ENCODE data around the gene MYL1.

The MYL1 gene

DNA sequence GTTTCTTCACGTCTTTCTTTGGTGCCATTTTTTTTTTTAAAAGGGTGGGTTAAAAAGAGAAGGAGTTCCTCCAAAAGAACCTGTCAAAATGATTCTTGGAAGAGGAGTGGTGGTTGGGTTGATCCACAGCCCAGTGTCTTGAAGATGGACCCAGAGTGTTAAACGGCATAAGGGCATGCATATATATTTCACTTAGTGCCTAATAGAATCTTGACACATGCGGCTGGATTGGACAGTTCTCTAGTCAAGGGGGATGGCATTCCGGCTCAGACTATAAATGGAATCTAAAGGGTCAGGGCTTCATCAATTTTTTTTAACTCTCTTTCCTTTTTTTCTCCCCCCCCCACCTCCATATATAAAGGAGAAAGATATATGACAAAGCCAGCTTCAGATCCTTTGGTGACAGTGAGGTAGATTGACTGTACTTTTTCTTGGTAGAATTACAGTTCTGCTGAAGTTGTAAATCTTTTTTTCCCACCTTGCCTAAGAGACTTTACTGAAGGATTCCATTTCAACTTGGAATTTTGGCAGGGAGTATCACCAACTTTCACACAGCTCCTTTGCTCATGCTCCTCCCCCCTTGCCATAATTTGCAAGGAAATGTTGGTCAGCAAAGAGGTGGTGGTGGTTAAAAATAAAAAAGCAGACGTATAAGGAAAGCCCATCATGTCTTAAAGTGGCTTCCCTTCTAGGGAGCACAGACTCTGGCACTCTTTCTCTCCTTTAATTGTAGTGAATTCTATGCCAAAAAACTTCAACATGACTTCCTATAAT is at the start of gene MYL1:
Gene MYL1, minus strand, starts transcription at position 160 of the 774 bp plus-strand sequence. Its CDS starts 132 bp downstream, at position 28.
- no peak for DNase-seq (ENCODE audit: low spot score)

DNA sequence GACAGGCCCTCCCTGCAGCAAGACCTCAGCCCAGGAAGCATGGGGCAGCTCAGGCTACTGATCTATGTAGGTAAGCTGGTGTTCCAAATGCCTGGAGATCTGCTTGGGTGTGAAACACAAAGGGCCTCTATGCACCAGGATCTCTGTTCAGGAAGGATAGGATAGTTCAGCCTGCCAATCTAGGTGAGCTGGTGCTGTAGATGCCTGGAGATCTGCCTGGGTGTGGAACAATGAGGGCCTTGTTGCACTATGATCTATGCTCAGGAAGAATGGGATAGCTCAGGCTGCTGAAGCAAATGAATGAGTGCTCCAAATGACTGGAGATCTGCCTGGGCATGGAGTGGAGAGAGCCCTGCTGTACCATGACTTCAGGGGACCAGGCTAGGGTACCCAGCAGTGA is 48.9 kb upstream of the MYL1 start:
- no peak for DNase-seq (ENCODE audit: low spot score)

DNA sequence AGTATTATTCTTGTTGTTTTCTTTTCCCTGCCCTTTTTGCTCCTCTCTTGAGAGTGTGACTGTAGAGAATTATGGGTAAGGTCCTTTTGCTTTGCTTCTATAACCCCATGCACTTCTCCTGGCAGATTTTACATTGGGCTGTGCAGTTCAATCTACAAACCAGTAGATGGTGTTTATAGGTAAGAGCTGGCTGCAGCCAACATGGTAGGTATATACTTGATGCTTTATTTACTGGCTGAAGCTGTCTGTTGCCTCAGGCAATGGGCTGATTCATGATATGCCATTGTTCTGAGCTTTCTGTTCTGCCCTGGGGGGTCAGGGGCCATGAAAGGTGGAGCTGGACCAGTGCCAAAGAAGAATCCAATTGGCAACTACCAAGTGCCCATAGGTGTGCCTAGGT is 48.3 kb upstream of the MYL1 start:
- DNase-seq (ENCODE audit: low spot score), result peak; percentile 12

DNA sequence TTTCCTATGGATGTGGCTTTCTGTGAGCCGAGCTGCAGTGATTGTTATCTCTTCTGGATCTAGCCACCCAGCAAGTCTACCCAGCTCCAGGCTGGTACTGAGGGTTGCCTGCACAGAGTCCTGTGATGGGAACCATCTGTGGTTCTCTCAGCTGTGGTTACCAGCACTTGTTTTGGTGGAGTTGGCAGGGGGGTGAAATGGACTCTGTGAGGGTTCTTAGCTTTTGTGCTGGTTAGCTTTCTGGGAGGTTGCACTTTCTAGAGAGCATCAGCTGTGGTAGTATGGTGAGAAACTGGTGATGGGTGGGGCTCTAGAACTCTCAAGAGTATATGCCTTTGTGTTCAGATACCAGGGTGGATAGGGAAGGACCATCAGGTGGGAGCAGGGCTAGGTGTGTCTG is 45.4 kb upstream of the MYL1 start:
- no peak for DNase-seq (ENCODE audit: low spot score)

- no peak for DNase-seq (ENCODE audit: low spot score)
Measured at GRCh38 chr2:210356944-210357343, 42.0 kb upstream of the MYL1 start.

DNA sequence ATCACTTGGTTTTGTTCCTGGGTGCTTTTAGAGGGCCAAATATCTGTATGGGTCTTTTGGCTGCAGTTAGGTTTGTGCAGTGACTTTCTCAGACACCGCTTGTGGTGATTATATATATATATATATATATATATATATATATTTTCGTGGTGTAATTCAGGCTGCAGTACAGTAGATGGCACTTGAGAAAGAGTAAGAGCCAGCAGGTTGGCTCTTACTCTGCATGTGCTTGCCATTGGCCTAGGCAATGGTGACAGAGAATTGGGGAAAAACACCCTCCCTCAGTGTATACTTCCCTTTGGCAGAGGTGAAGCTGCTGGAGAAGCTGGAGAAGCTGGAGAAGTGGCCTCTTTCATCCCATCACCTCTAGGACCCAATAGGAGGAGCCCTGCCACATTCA is 22.2 kb upstream of the MYL1 start:
- no peak for DNase-seq (ENCODE audit: low spot score)

DNA sequence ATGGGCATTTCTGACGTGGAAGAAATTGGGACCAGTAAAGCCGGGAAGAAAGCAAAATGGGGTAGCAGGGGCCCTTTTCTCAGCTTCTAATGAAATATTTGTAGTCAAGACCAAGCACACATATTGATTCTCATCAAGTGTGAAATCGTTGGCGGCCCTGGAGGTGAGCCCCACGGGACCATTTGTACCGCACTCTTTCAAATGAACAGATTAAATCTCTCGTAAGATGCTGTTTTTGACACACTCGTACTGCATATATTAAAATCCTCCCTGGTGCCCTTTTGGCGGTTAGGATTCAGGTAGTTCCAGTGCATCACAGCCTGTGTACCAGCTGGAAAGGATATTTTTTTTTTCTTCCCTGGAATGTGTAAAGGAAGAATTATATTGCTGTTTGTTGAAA is 9.9 kb upstream of the MYL1 start:
- DNase-seq (ENCODE audit: low spot score), result no peak

DNA sequence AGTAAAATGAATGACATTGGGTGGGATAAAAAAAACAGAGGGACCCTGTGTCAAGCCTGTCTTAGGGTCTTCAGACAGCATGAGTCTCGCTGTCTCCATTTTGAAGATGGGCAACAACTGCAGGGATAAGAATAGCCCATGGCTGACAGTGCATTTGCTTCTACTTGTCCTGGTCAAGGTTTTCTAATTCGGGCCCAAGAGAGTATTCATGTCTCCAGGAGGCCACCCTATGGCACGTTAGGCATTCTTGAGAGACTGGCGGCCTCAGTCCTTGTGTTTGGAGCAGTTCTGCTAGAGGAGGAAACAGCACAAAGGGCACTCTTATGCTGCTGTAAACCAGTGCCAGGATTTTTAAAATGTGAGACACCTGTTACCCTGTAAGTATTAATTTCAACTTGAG is 9.5 kb upstream of the MYL1 start:
- no peak for DNase-seq (ENCODE audit: low spot score)

- no peak for DNase-seq (ENCODE audit: low spot score)
Measured at GRCh38 chr2:210323003-210323402, 8.0 kb upstream of the MYL1 start.

DNA sequence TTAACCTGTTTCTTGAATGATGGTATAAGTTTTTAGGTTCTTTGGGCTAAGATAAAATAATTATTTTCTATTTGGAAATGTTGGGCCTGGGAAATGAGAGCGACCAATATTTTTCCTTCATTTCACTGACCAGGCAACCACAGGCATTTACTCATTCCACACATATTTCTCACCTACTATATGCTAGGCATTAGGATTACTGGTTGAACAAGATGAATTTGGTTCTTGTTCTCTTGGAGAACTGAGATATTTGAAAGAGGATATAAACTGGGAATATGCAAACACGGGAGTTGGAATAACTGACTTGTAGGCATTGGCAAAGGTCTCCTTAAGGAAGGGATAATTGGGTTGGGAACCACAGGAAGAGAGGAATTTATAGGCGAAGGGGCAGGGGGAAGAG is 3.9 kb upstream of the MYL1 start:
- no peak for DNase-seq (ENCODE audit: low spot score)

- DNase-seq (ENCODE audit: low spot score), result no peak
Measured at GRCh38 chr2:210318486-210318885, 3.5 kb upstream of the MYL1 start.

DNA sequence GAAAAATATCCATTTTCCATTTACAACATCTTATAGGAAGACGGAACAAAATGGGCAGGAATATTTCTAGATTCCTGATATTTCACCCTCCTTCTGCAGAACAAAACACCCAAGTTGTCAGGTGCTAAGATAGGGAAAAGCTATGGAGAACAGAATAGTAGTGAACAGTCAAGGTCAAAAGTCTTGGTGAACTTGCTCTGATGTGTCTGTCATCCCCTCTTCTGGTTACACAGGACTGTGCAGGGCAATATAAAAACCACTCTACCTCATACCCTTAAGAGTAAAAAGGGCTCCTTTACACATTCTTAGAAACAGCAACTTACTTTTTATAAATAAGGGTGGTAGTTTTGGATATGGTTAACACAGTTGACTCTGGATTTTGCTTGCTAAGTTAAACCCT is 4.4 kb downstream of the MYL1 start:
- DNase-seq (ENCODE audit: low spot score), result no peak

GRCh38 chr2:210309548-210310233 is 5.3 kb downstream of the MYL1 start:
- no peak for DNase-seq (ENCODE audit: low spot score)

GRCh38 chr2:210303498-210303897 is 11.5 kb downstream of the MYL1 start:
- no peak for DNase-seq (ENCODE audit: low spot score)

DNA sequence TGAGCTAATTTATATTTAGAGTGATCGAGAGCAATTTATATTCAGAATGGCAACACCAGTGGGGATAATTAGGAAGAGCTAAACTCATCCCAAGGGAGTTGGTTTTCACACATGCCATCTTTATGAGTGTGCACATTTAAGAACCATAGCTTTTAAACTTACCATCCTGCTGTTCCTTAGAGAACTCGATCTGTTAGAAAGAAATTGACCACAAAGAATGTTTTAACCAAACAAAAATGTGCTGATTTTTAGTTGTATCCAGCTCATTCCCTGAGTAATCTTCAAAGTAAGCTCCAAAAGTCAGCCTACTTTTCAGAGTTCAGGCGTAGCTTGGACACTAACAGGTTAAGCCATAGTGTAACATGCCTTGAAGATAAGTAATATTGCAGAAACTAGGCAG is 12.6 kb downstream of the MYL1 start:
- no peak for DNase-seq (ENCODE audit: low spot score)

- DNase-seq (ENCODE audit: low spot score), result no peak
Measured at GRCh38 chr2:210299866-210300373, 15.1 kb downstream of the MYL1 start.

DNA sequence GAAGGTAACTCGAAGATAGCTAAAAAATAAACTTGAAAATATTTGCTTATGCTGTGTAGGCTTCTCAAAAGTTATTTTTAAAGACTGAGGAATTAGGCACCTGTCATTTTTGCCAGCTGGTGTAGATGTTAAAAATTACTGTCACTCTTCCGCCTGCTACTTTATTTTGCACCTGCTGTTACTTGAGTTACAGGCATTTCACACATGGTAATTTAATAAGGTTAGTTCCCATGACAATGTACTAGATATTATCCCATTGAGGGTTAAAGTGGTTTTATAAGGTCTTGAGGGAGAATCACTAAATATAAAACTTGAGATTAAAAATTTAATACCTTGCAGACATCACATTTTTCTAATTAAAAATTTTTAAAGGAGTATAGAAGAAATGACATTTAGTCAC is 26.6 kb downstream of the MYL1 start:
- DNase-seq (ENCODE audit: low spot score), result no peak

GRCh38 chr2:210287301-210287700 is 27.7 kb downstream of the MYL1 start:
- DNase-seq (ENCODE audit: low spot score), result no peak

DNA sequence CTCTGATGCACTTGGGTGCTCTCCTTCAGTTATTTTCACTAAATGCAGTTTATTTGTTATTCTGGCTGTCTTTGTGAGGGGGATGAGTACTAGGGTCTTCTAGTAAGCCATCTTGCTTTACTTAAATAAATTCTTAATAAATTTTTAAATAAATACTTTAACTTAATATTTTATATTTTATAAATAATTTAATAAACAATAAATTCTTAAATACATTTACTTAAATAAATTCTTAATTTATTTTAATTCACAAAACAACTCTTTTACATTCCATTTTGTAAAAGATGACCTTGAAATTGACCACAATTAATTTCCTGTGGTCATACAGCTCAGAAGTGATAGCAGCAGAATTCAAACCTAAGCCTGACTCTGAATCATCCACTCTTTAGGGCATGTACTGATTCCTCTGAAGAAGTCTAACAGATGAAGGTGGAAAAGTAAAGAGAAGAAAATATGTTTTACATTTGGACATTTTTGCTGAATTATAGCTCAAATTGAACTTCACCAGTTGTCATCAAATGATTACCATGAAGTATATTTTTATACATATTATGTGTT is 28.8 kb downstream of the MYL1 start:
- DNase-seq (ENCODE audit: low spot score), result no peak

DNA sequence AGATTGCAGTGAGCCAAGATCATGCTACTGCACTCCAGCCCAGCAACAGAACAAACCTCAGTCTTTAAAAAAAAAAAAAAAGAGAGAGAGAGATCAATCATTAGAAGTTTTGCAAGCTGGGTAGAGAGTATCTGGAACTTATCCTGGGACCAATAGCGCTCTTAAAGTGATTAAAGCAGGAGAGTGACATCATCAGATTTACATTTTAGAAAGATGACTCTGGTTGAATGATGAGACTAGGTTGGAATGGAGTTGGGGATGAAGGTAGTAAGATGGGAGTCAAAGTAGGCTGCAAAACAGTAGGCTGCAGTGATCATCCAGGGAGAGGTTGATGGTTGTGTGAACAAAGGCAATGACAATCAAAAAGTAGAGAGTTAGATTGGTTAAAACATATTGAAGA is 37.8 kb downstream of the MYL1 start:
- no peak for DNase-seq (ENCODE audit: low spot score)

GRCh38 chr2:210271300-210271699 is 43.7 kb downstream of the MYL1 start:
- DNase-seq (ENCODE audit: low spot score), result no peak

DNA sequence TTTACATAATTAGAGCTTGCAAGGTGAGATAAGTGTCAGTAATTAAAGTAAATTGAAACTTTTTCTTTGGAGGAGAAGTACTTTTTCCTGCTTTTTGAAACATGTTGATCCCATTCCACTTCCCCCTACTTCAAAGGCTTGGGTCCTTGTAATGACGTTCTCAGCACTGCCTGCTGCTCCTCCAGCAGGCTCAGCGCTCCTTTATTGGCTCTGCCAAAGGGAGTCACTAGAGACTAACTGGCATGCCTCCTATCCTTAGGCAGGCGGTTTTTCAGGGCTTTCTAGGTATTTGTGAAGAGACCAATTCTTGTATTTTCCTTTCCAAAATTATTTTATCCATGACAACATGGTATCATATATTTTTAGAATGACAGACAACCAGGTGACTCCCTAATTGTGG is 45.8 kb downstream of the MYL1 start:
- no peak for DNase-seq (ENCODE audit: low spot score)

- DNase-seq (ENCODE audit: low spot score), result no peak
Measured at GRCh38 chr2:210268281-210268680, 46.7 kb downstream of the MYL1 start.

All from HuH-7 (cell line).